Smooth muscle cell of the umbilical artery (primary cell): ENCODE measurements around the gene UNC5B. TPM values are rescaled to one million over a fixed set of nuclear protein-coding genes. Genes with fewer than 3 reads are reported as not detected.

Source experiments
- total RNA-seq: library from RNA; depleted of rRNA; stranded (reverse); fragments of >200 nt; gene quantifications from 2 replicates; pipeline ENCODE4 v1.2.3, GENCODE V29; 2014

UNC5B gene
- 43.4 and 46.3 TPM in 2 replicates for total RNA-seq

GRCh38 chr10:71212318-71213126, at the start of gene UNC5B:
Gene UNC5B, plus strand, starts transcription at chr10:71212570. Its CDS starts 416 bp downstream, at chr10:71212986.

GRCh38 chr10:71319042-71319799, 106.9 kb downstream of the UNC5B start, which contains the start of gene SLC29A3:
Gene SLC29A3, plus strand, starts transcription at chr10:71319259. Its CDS starts 51 bp downstream, at chr10:71319310.

Other genes with a start within 250 kb of the UNC5B start
- gene SLC29A3, start 106.7 kb downstream of the UNC5B start, total RNA-seq = 0.89 and 1.2 TPM in 2 replicates
- gene CDH23, start 184.3 kb downstream of the UNC5B start, total RNA-seq = under 0.01 TPM in 2 replicates